Umbilical cord (tissue), 2 donors: ENCODE measurements around the gene DCAF12. TPM values are rescaled to one million over a fixed set of nuclear protein-coding genes. Genes with fewer than 3 reads are reported as not detected.
A peak's percentile ranks its signal among the peaks of the same experiment; 100 is the strongest.

Experiments used
- DNase-seq: peaks from one replicate; pipeline ENCODE4 v3.0.0-alpha.2; 2015; ENCODE audit warnings: low spot score
- total RNA-seq: library from RNA; depleted of rRNA; stranded (reverse); fragments of >200 nt; gene quantifications from one replicate; pipeline ENCODE4 v1.2.3, GENCODE V29; 2014; ENCODE audit warnings: low replicate concordance; ENCODE audit not compliant: insufficient read depth

Gene DCAF12
- total RNA-seq, 1 donor from 2014 or later: 31.8 TPM

- peak; percentile 17 for DNase-seq
Observed at GRCh38 chr9:34125681-34126206, 754 bp downstream of the DCAF12 start.

- no peak for DNase-seq
Observed at GRCh38 chr9:34124926-34125325, 1.6 kb downstream of the DCAF12 start.

- DNase-seq: no peak
Observed at GRCh38 chr9:34124099-34124498, 2.4 kb downstream of the DCAF12 start.

GRCh38 chr9:34123682-34124081 is 2.8 kb downstream of the DCAF12 start:
- peak; percentile 45 for DNase-seq

- no peak for DNase-seq
Observed at GRCh38 chr9:34121996-34122395, 4.5 kb downstream of the DCAF12 start.

GRCh38 chr9:34119713-34120112 is 6.8 kb downstream of the DCAF12 start:
- no peak for DNase-seq

- no peak for DNase-seq
Observed at GRCh38 chr9:34114436-34114835, 12.1 kb downstream of the DCAF12 start.

- DNase-seq: no peak
Observed at GRCh38 chr9:34106110-34106509, 20.4 kb downstream of the DCAF12 start.

GRCh38 chr9:34102796-34103195 is 23.7 kb downstream of the DCAF12 start:
- no peak for DNase-seq

- no peak for DNase-seq
Observed at GRCh38 chr9:34098307-34098706, 28.2 kb downstream of the DCAF12 start.

- DNase-seq: no peak
Observed at GRCh38 chr9:34097865-34098264, 28.6 kb downstream of the DCAF12 start.

GRCh38 chr9:34096751-34097150 is 29.7 kb downstream of the DCAF12 start:
- DNase-seq: no peak

GRCh38 chr9:34093578-34093977 is 32.9 kb downstream of the DCAF12 start:
- no peak for DNase-seq

- no peak for DNase-seq
Observed at GRCh38 chr9:34089311-34089710, 37.2 kb downstream of the DCAF12 start.

GRCh38 chr9:34087370-34087769 is 39.1 kb downstream of the DCAF12 start:
- no peak for DNase-seq

- DNase-seq: no peak
Observed at GRCh38 chr9:34086864-34087263, 39.6 kb downstream of the DCAF12 start.

GRCh38 chr9:34085581-34086500 is 40.7 kb downstream of the DCAF12 start:
- DNase-seq: no peak

- peak; percentile 33 for DNase-seq
Observed at GRCh38 chr9:34084562-34084961, 41.9 kb downstream of the DCAF12 start.

- DNase-seq: no peak
Observed at GRCh38 chr9:34079181-34079580, 47.3 kb downstream of the DCAF12 start.

- DNase-seq: peak; percentile 79
Observed at GRCh38 chr9:34072868-34073590, 53.5 kb downstream of the DCAF12 start.

GRCh38 chr9:34072410-34072809 is 54.1 kb downstream of the DCAF12 start:
- peak; percentile 77 for DNase-seq

GRCh38 chr9:34070606-34071324 is 55.7 kb downstream of the DCAF12 start:
- DNase-seq: peak; percentile 28
